Astrocyte (in vitro differentiated cells and primary cell): ENCODE measurements around the gene ZNF24.

Source experiments
- CTCF ChIP-seq: IDR thresholded peaks from 2 replicates; pipeline ENCODE4 v1.5.1; 2011; ENCODE audit warnings: low read depth, mild to moderate bottlenecking, inconsistent platforms, low read length, moderate library complexity; ENCODE audit not compliant: insufficient read depth
- EZH2 ChIP-seq: IDR thresholded peaks from 2 replicates; pipeline ENCODE4 v1.6.1; 2012; ENCODE audit warnings: mild to moderate bottlenecking, low read length, inconsistent platforms; ENCODE audit not compliant: insufficient read depth

- TF ChIP-seq CTCF (no peak), EZH2 (no peak)
These were observed 60.1 kb downstream of the ZNF24 start for GRCh38 chr18:35283923-35284794.
